Activated CD4-positive, alpha-beta memory T cell treated with anti-CD3 and anti-CD28 coated beads for 36 hours (primary cell): Measurements from ENCODE around the gene RASA3. TPM values are rescaled to one million over a fixed set of nuclear protein-coding genes. Genes with fewer than 3 reads are reported as not detected.
A peak's percentile ranks its signal among the peaks of the same experiment; 100 is the strongest.

Source experiments
- CTCF ChIA-PET: fragments of 350-600 bp; sonication (Branson Sonifier 250); formaldehyde crosslinking; loops from one replicate; lab custom pipeline; 2021; ENCODE audit warnings: antibody characterized with exemption, inconsistent platforms; lab: Charles Lee
- POLR2A ChIA-PET: fragments of 350-600 bp; sonication (Branson Sonifier 250); formaldehyde crosslinking; loops from one replicate; lab custom pipeline; 2021; ENCODE audit warnings: antibody characterized with exemption; lab: Charles Lee
- DNase-seq: peaks from one replicate; pipeline ENCODE4 v3.0.0-alpha.2; 2020
- H3K27ac Mint-ChIP-seq: one replicate; pipeline ENCODE4 v1.8.0; 2021; ENCODE audit warnings: mixed read lengths
- H3K27me3 Mint-ChIP-seq: one replicate; pipeline ENCODE4 v1.8.0; 2021; ENCODE audit warnings: mixed read lengths
- H3K36me3 Mint-ChIP-seq: one replicate; pipeline ENCODE4 v1.8.0; 2021; ENCODE audit warnings: mixed read lengths
- H3K4me1 Mint-ChIP-seq: one replicate; pipeline ENCODE4 v1.8.0; 2021; ENCODE audit warnings: low read depth, mixed read lengths
- H3K4me3 Mint-ChIP-seq: one replicate; pipeline ENCODE4 v1.8.0; 2021; ENCODE audit warnings: mild to moderate bottlenecking, mixed read lengths
- H3K9me3 Mint-ChIP-seq: one replicate; pipeline ENCODE4 v1.8.0; 2021; ENCODE audit warnings: mixed read lengths
- intact Hi-C: fragments of 100-400 bp; cut with micrococcal nuclease; formaldehyde crosslinking; loops from one replicate; pipeline ENCODE4 v1.15.1; 2023
- total RNA-seq, 2 experiments: library from RNA; stranded (reverse); gene quantifications; one replicate each; pipeline ENCODE4 v1.2.3, GENCODE V29; 2021

RASA3 gene
- total RNA-seq, 2 experiments from 2014 or later, result 45.9 to 49.3 TPM

- no peaks in the 10 kb centered on the region for H3K27me3 Mint-ChIP-seq
- peaks cover 5% of the 10 kb centered on the region for H3K9me3 Mint-ChIP-seq
- CTCF ChIA-PET, result no interaction called here
- POLR2A ChIA-PET, result no interaction called here
- no peak overlapping the region for H3K4me3 Mint-ChIP-seq
- intact Hi-C loops, result no loop called here
- peaks cover 5% of the 10 kb centered on the region for H3K4me1 Mint-ChIP-seq
- peaks cover 24% of the 10 kb centered on the region for H3K36me3 Mint-ChIP-seq
- H3K27ac Mint-ChIP-seq, result no peak overlapping the region
- no peak for DNase-seq
Measured at GRCh38 chr13:114029866-114030625, 102.4 kb downstream of the RASA3 start.

GRCh38 chr13:114027826-114028225 is 104.6 kb downstream of the RASA3 start:
- peaks cover 25% of the 10 kb centered on the region for H3K36me3 Mint-ChIP-seq
- POLR2A ChIA-PET, result no interaction called here
- no peaks in the 10 kb centered on the region for H3K27me3 Mint-ChIP-seq
- intact Hi-C loops, result no loop called here
- peaks cover 3% of the 10 kb centered on the region for H3K4me1 Mint-ChIP-seq
- no peak overlapping the region for H3K4me3 Mint-ChIP-seq
- CTCF ChIA-PET, result no interaction called here
- peak overlapping the region; percentile 13 for H3K27ac Mint-ChIP-seq
- H3K9me3 Mint-ChIP-seq, result peaks cover 5% of the 10 kb centered on the region
- DNase-seq, result no peak

GRCh38 chr13:114027046-114027715 is 105.2 kb downstream of the RASA3 start:
- peaks cover 22% of the 10 kb centered on the region for H3K36me3 Mint-ChIP-seq
- CTCF ChIA-PET, result no interaction called here
- DNase-seq, result no peak
- POLR2A ChIA-PET, result no interaction called here
- H3K27me3 Mint-ChIP-seq, result no peaks in the 10 kb centered on the region
- peaks cover under 1% of the 10 kb centered on the region for H3K4me1 Mint-ChIP-seq
- H3K9me3 Mint-ChIP-seq, result peaks cover 5% of the 10 kb centered on the region
- H3K4me3 Mint-ChIP-seq, result no peak overlapping the region
- intact Hi-C loops, result no loop called here
- H3K27ac Mint-ChIP-seq, result peak overlapping the region; percentile 13

GRCh38 chr13:114026481-114026880 is 105.9 kb downstream of the RASA3 start:
- no peak for DNase-seq
- Mint-ChIP-seq H3K9me3 (peaks cover 5% of the 10 kb centered on the region), H3K27me3 (no peaks in the 10 kb centered on the region), H3K36me3 (peaks cover 25% of the 10 kb centered on the region), H3K4me1 (no peaks in the 10 kb centered on the region), H3K27ac (no peak overlapping the region), H3K4me3 (no peak overlapping the region)
- CTCF ChIA-PET, result no interaction called here
- intact Hi-C loops, result no loop called here
- POLR2A ChIA-PET, result no interaction called here

GRCh38 chr13:114025714-114026431 is 106.5 kb downstream of the RASA3 start:
- POLR2A ChIA-PET, result no interaction called here
- CTCF ChIA-PET, result no interaction called here
- no peak for DNase-seq
- intact Hi-C loops, result no loop called here
- no peak overlapping the region for H3K27ac Mint-ChIP-seq
- no peak overlapping the region for H3K4me3 Mint-ChIP-seq
- H3K27me3 Mint-ChIP-seq, result no peaks in the 10 kb centered on the region
- no peaks in the 10 kb centered on the region for H3K4me1 Mint-ChIP-seq
- peaks cover 26% of the 10 kb centered on the region for H3K36me3 Mint-ChIP-seq
- H3K9me3 Mint-ChIP-seq, result no peaks in the 10 kb centered on the region

- no peaks in the 10 kb centered on the region for H3K9me3 Mint-ChIP-seq
- ChIA-PET CTCF (no interaction called here), POLR2A (no interaction called here)
- peaks cover 31% of the 10 kb centered on the region for H3K36me3 Mint-ChIP-seq
- DNase-seq, result no peak
- no peak overlapping the region for H3K4me3 Mint-ChIP-seq
- intact Hi-C loops, result no loop called here
- no peaks in the 10 kb centered on the region for H3K27me3 Mint-ChIP-seq
- no peaks in the 10 kb centered on the region for H3K4me1 Mint-ChIP-seq
- no peak overlapping the region for H3K27ac Mint-ChIP-seq
Measured at GRCh38 chr13:114025405-114025713, 107.1 kb downstream of the RASA3 start.

GRCh38 chr13:114024603-114025404 is 107.6 kb downstream of the RASA3 start:
- DNase-seq, result no peak
- Mint-ChIP-seq H3K4me3 (no peak overlapping the region), H3K4me1 (no peaks in the 10 kb centered on the region), H3K27ac (no peak overlapping the region), H3K27me3 (no peaks in the 10 kb centered on the region), H3K9me3 (no peaks in the 10 kb centered on the region), H3K36me3 (peaks cover 34% of the 10 kb centered on the region)
- ChIA-PET POLR2A (no interaction called here), CTCF (no interaction called here)
- intact Hi-C loops, result no loop called here

- ChIA-PET POLR2A (no interaction called here), CTCF (no interaction called here)
- no peaks in the 10 kb centered on the region for H3K27me3 Mint-ChIP-seq
- no peak overlapping the region for H3K4me3 Mint-ChIP-seq
- no peak for DNase-seq
- H3K27ac Mint-ChIP-seq, result peak overlapping the region; percentile 8
- peaks cover 37% of the 10 kb centered on the region for H3K36me3 Mint-ChIP-seq
- no peaks in the 10 kb centered on the region for H3K9me3 Mint-ChIP-seq
- intact Hi-C loops, result no loop called here
- no peaks in the 10 kb centered on the region for H3K4me1 Mint-ChIP-seq
Measured at GRCh38 chr13:114023716-114024602, 108.5 kb downstream of the RASA3 start.

- Mint-ChIP-seq H3K4me3 (no peak overlapping the region), H3K36me3 (peaks cover 43% of the 10 kb centered on the region), H3K4me1 (no peaks in the 10 kb centered on the region), H3K9me3 (no peaks in the 10 kb centered on the region), H3K27ac (peak overlapping the region; percentile 49), H3K27me3 (no peaks in the 10 kb centered on the region)
- intact Hi-C loops, result no loop called here
- DNase-seq, result no peak
- POLR2A ChIA-PET, result no interaction called here
- CTCF ChIA-PET, result no interaction called here
Measured at GRCh38 chr13:114022876-114023275, 109.5 kb downstream of the RASA3 start.

- Mint-ChIP-seq H3K27ac (no peak overlapping the region), H3K4me1 (no peaks in the 10 kb centered on the region), H3K36me3 (peaks cover 43% of the 10 kb centered on the region), H3K4me3 (no peak overlapping the region), H3K27me3 (no peaks in the 10 kb centered on the region), H3K9me3 (no peaks in the 10 kb centered on the region)
- intact Hi-C loops, result no loop called here
- no peak for DNase-seq
- ChIA-PET POLR2A (interaction anchor here (1.0 kb wide), 1 partner anchor 126 kb away, joined by 3 read pairs; no protein-coding TSS in a partner anchor), CTCF (no interaction called here)
Measured at GRCh38 chr13:114022309-114022669, 110.1 kb downstream of the RASA3 start.
